Activated CD8-positive, alpha-beta memory T cell treated with anti-CD3 and anti-CD28 coated beads, Interleukin-2, amount 50 U/mL, for 24 hours (primary cell): ENCODE data around the gene BCL6B.
"Not testable (repeated sequence)": the region's sequence is repeated elsewhere in the genome, so short reads cannot be mapped to it uniquely, and the experiment has no call there.

Experiments used
- DNase-seq: peaks from one replicate; pipeline ENCODE4 v3.0.0-alpha.2; 2020; ENCODE audit errors: extremely low read depth

BCL6B gene

DNA sequence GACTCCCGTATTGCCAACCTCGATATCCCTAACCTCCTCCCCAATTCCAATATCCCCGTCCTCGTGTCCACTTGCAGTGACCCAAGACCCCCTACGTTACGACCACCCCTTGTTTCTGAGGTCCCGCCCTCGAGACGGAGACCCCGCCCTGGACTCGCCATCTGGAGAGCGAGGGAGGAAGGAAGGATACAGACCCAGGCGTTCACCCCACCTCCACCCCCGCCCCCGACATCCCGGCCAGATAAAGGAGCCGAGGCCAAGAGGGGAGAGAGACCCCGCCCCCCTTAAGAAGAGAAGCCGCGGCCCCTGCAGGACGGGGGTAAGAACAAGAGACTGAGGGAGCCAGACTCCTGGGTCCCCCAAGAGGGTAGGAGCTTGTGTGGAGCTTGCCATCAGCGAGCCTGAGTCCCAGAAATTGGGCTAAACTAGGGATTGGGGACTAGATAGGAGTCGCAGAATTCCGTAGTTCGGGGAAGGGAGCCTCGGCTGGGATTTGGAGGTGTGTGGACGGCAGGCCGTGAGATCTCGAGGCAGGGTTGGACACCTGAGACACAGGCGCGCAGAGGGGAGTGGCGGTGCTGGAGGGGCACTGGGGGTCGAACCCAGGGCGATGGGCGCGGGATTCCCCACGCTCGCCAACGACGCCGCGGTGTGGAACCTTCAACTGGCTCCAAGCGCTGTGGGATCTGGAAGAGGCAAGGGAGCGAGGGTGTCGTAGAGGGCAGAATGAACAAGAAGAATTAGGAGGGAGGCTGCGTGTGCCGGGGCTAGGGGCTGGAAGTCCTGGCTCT is at the start of gene BCL6B:
Gene BCL6B, plus strand, starts transcription at position 270 of the 791 bp plus-strand sequence. CDS start 622 bp downstream, outside the sequence.
- DNase-seq: no peak

DNA sequence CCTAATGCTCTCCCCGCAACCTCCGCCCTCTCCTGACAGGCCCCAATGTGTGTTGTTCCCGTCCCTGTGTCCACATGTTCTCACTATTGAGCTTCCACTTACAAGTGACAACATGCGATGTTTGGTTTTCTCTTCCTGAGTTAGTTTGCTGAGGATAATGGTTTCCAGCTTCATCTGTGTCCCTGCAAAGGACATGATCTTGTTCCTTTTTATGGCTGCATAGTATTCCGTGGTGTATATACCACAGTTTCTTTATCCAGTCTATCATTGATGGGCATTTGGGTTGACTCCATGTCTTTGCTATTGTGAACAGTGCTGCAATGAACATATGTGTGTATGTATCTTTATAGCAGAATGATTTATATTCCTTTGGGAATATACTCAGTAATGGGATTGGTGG is 43.4 kb upstream of the BCL6B start:
- not testable (repeated sequence) for DNase-seq

DNA sequence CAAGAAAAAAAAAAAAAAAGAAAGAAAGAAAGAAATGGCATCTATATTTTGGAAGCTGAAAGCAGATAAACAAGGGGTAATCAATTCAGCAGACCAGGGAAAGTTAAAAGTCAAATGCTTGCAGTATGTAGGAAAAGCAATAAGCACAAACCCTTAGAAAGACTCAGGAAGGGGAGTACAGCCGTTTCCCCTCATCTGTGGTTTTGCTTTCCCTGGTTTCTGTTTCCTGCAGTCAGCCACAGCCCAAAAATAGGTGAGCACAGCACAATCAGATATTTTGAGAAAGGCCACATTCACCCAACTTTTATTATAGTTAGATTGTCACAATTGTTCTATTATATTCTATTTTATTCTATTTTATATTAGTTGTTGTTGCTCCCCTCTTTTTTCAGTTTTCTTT is 41.4 kb upstream of the BCL6B start:
- DNase-seq: no peak

DNA sequence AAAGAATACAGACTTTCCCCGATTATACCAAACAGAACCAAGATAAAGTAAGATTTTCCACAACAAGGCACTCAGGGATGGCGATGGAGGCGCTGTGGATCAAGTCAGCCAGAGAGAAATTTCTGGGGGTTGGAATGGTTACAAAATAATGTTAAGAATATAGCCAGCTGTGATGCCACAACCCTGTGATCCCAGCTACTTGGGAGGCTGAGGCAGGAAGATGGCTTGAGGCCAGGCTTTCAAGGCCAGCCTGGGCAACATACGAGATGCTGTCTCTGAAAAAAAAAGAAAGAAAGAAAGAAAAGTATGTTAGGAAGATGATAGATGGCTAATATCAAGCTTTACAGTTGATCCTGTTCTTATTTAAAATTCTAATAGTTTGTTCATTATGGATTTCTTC is 37.6 kb upstream of the BCL6B start:
- DNase-seq: no peak

DNA sequence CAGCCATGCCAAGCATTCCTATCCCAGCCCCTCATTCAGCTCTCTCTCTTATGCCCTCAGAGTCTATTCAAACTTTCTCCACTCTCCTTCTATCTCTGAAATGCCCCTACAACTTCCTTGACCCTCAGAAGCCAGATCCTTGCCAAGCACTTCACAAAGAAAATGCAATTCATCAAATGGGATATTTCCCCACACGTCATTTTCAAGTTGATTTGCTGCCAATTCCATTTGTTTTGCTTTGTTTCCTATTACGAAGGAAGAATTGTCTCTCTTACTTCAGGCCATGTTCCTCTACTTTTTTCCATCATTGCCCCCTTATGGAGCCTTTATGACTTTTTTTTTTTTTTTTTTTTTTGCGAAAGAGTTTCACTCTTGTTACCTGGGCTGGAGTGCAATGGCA is 36.2 kb upstream of the BCL6B start:
- DNase-seq: no peak

DNA sequence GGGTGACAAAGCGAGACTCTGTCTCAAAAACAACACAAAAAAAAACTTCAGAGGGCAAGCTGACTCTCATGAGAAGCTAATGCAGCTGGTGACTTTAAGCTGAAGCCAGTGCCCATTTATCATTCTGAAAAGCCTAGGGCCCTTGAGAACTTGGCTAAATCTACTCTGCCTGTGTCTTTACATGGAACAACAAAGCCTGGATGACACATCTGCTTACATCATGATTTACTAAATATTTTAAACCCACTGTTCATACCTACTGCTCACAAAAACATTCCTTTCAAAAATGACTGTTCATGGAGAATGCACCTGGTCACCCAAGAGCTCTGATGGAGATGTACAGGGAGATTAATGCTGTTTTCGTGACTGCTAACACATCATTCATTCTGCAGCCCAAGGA is 33.1 kb upstream of the BCL6B start:
- no peak for DNase-seq

GRCh38 chr17:6993613-6994056 is 29.2 kb upstream of the BCL6B start:
- DNase-seq: not testable (repeated sequence)

- DNase-seq: no peak
These were observed 28.7 kb upstream of the BCL6B start for GRCh38 chr17:6994118-6994598.

DNA sequence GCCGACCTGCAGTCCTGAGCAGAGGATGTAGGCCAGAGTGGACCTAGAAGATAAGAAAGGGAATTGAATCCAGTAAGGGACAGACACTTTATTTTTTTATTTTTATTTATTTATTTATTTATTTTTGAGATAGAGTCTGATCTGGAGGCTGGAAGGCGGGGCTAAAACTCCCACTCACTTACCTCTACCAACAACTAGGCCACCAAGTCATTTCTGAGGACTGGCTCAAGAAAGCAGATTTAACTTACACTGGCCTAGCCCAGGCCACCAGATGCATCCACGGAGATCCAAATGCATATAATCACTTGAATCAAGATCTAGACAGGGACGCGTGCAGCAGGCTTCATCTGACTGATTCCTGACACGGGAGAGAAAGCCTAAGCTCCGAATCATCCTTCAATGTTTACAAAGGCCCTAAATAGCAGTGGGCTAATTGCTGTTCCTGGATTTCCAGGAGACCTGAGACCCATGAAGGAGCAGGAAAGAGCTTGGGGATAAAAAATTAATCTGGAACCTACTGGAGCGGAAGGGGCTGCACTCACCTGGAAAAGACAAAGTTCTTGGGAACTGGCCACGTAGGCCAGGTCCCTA is 28.1 kb upstream of the BCL6B start:
- DNase-seq: no peak

GRCh38 chr17:6995500-6996255 is 27.2 kb upstream of the BCL6B start, which contains the start of gene ALOX12:
ALOX12 (plus strand) TSS chr17:6996049; CDS start chr17:6996118, 69 bp downstream.
- DNase-seq: no peak

- DNase-seq: no peak
These were observed 26.4 kb upstream of the BCL6B start for GRCh38 chr17:6996256-6997011.

- no peak for DNase-seq
These were observed 25.7 kb upstream of the BCL6B start for GRCh38 chr17:6997171-6997570.

- no peak for DNase-seq
These were observed 23.9 kb upstream of the BCL6B start for GRCh38 chr17:6998855-6999508.

DNA sequence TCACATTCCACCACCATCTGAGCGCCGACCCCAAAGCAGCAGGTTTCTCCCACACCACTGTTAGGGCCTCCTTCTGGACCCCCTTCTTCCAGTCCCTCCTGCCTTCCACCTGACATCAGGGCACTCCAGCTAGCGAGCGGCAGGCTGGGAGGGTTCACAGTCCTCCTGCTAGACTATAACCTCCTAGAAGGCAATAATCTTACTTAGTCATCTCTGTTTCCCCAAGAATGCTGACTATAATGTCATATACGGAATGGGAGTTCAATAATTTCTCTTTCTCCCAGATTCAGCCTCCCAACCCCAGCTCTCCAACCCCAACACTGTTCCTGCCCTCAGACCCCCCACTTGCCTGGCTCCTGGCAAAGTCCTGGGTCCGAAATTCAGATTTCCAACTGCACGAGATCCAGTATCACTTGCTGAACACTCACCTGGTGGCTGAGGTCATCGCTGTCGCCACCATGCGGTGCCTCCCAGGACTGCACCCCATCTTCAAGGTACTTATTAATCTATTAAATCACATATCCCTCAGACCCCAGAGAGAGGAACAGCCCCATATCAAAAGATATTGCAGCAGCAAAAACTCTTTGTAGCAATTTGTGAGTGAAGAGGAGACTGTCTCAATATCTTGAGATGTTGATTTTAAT is 21.4 kb upstream of the BCL6B start:
- no peak for DNase-seq

DNA sequence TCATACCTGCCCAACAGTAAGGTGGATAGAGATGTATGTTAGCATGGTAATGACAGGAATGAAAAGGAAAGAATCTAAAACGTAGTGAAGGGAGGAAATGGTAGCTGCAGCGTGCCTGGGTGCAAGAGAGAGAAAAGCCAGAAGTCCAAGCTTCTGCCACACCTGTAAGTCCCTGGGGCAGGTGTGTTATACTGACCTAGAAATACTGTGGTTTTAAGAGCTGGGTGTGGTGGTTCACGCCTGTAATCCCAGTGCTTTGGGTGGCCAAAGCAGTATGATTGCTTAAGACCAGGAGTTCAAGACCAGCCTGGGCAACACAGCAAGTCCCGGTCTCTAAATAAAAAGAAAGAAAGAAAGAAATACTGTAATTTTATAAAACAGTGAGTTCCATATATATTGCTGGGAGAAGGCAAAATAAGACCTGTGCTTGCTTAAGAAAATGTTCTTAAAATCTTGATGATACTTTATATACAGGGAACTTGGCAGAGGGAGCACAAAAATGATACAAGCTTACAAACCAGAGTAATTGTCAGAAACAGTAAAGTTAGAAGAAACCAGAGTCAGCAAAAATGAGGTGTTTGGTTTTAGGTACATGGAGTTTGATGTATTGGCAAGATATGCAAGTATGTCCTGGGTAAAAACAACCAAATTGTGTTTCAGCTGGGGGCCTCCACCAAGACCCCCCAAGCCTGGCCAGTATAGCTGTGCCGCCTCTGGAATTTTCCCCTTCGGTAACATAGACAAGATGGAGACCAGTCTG is 20.4 kb upstream of the BCL6B start:
- DNase-seq: no peak

DNA sequence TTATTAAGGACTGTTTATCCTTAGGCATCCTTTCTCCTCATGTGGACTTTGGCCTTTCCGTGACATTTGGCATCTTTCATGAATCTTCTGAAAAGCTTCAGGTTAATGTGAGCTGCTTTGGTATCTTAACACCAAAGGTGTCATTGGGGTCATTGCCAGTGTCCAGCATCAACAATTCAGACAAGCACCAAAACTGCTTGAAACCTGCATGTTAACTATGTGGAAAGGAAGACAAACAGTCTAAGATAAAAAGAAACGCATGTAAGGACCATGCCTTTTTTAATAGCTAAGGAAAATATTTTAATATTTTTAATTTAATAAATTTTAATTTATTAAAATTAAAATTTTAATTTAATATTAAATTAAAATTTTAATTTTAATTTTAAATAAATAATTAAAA is 19.1 kb upstream of the BCL6B start:
- DNase-seq: no peak

GRCh38 chr17:7004398-7005253 is 18.2 kb upstream of the BCL6B start:
- DNase-seq: no peak

- no peak for DNase-seq
These were observed 17.1 kb upstream of the BCL6B start for GRCh38 chr17:7005716-7006115.

- no peak for DNase-seq
These were observed 15.7 kb upstream of the BCL6B start for GRCh38 chr17:7007143-7007542.
